ENCODE data around the gene SRRT.
A peak's percentile ranks its signal among the peaks of the same experiment; 100 is the strongest.

SRRT gene

GRCh38 chr7:100840470-100841100 lies 34.3 kb upstream of the SRRT start:
- no peak overlapping the region for H3K4me3 ChIP-seq (ENCODE audit: low read depth, low read length, poor library complexity, severe bottlenecking)

GRCh38 chr7:100847360-100847759 lies 27.5 kb upstream of the SRRT start:
- H2AFZ ChIP-seq (ENCODE audit: low read length), result no peak overlapping the region
- no peaks in the 10 kb centered on the region for H3K79me2 ChIP-seq (ENCODE audit: insufficient read depth, low read length)
- no peak overlapping the region for H3K9ac ChIP-seq (ENCODE audit: low read length)
- H4K20me1 ChIP-seq (ENCODE audit: insufficient read depth, low read length), result no peaks in the 10 kb centered on the region
- H3K27me3 ChIP-seq (ENCODE audit: insufficient read depth, low read length), result no peaks in the 10 kb centered on the region
- TF ChIP-seq CTCF (IDR thresholded peaks at IDR 0.05; ENCODE audit: low read length) (no peak), EZH2 (IDR thresholded peaks at IDR 0.05; ENCODE audit: borderline replicate concordance, low read length) (no peak)
- no peaks in the 10 kb centered on the region for H3K9me2 ChIP-seq (ENCODE audit: low read depth, low read length)
- H3K4me3 ChIP-seq (ENCODE audit: low read depth, low read length, poor library complexity, severe bottlenecking), result no peak overlapping the region
- peaks cover 5% of the 10 kb centered on the region for H3K4me1 ChIP-seq (ENCODE audit: insufficient read depth, low read length, severe bottlenecking)
- no peak overlapping the region for H3K27ac ChIP-seq (ENCODE audit: low read depth, low read length, poor library complexity, severe bottlenecking)
- H3K4me2 ChIP-seq (ENCODE audit: low read length), result no peak overlapping the region
- no peaks in the 10 kb centered on the region for H3K36me3 ChIP-seq (ENCODE audit: insufficient read depth, low read length)
- no peaks in the 10 kb centered on the region for H3K9me3 ChIP-seq (ENCODE audit: low read length)
- H3F3A ChIP-seq (ENCODE audit: insufficient read depth, low read length), result no peaks in the 10 kb centered on the region

More at GRCh38 chr7:100840470-100841100, 34.3 kb upstream of the SRRT start:
- no peaks in the 10 kb centered on the region for H3K9me2 ChIP-seq (ENCODE audit: low read depth, low read length)
- no peak overlapping the region for H2AFZ ChIP-seq (ENCODE audit: low read length)
- H3K27me3 ChIP-seq (ENCODE audit: insufficient read depth, low read length), result no peaks in the 10 kb centered on the region
- H3K4me2 ChIP-seq (ENCODE audit: low read length), result no peak overlapping the region
- H3F3A ChIP-seq (ENCODE audit: insufficient read depth, low read length), result no peaks in the 10 kb centered on the region
- no peak overlapping the region for H3K27ac ChIP-seq (ENCODE audit: low read depth, low read length, poor library complexity, severe bottlenecking)
- no peak for TF ChIP-seq CTCF (IDR thresholded peaks at IDR 0.05; ENCODE audit: low read length)
- TF ChIP-seq EZH2 (IDR thresholded peaks at IDR 0.05; ENCODE audit: borderline replicate concordance, low read length), result no peak
- no peak overlapping the region for H3K9ac ChIP-seq (ENCODE audit: low read length)
- peaks cover 9% of the 10 kb centered on the region for H3K4me1 ChIP-seq (ENCODE audit: insufficient read depth, low read length, severe bottlenecking)
- H4K20me1 ChIP-seq (ENCODE audit: insufficient read depth, low read length), result no peaks in the 10 kb centered on the region
- no peaks in the 10 kb centered on the region for H3K79me2 ChIP-seq (ENCODE audit: insufficient read depth, low read length)
- no peaks in the 10 kb centered on the region for H3K36me3 ChIP-seq (ENCODE audit: insufficient read depth, low read length)
- H3K9me3 ChIP-seq (ENCODE audit: low read length), result no peaks in the 10 kb centered on the region

- Histone ChIP-seq H3K36me3 (ENCODE audit: insufficient read depth, low read length) (no peaks in the 10 kb centered on the region), H3K27ac (ENCODE audit: low read depth, low read length, poor library complexity, severe bottlenecking) (peak within 1 kb of the TSS; percentile 1), H3K4me3 (ENCODE audit: low read depth, low read length, poor library complexity, severe bottlenecking) (peak within 1 kb of the TSS; percentile 73), H3K4me2 (ENCODE audit: low read length) (peak within 1 kb of the TSS; percentile 91), H2AFZ (ENCODE audit: low read length) (peak within 1 kb of the TSS; percentile 73), H3K9ac (ENCODE audit: low read length) (peak within 1 kb of the TSS; percentile 75), H3K4me1 (ENCODE audit: insufficient read depth, low read length, severe bottlenecking) (peaks cover 12% of the 10 kb centered on the region), H3K79me2 (ENCODE audit: insufficient read depth, low read length) (no peaks in the 10 kb centered on the region), H4K20me1 (ENCODE audit: insufficient read depth, low read length) (no peaks in the 10 kb centered on the region), H3F3A (ENCODE audit: insufficient read depth, low read length) (no peaks in the 10 kb centered on the region), H3K9me3 (ENCODE audit: low read length) (no peaks in the 10 kb centered on the region), H3K9me2 (ENCODE audit: low read depth, low read length) (no peaks in the 10 kb centered on the region), H3K27me3 (ENCODE audit: insufficient read depth, low read length) (no peaks in the 10 kb centered on the region)
- TF ChIP-seq EZH2 (IDR thresholded peaks at IDR 0.05; ENCODE audit: borderline replicate concordance, low read length) (no peak), CTCF (IDR thresholded peaks at IDR 0.05; ENCODE audit: low read length) (peak; percentile 99)
Measured at GRCh38 chr7:100852048-100852872, 22.6 kb upstream of the SRRT start, which contains the start of gene SLC12A9. TSS of gene SLC12A9 (plus strand) at chr7:100852713. CDS start at chr7:100854198, 1,485 bp downstream.

Data from OCI-LY1 (cell line).